ENCODE measurements around the gene REXO4.

REXO4 gene

GRCh38 chr9:133449760-133450159 lies 31.9 kb upstream of the REXO4 start:
- DNase-seq (ENCODE audit: low read depth): peak; percentile 83
- no peak overlapping the region for H3K4me3 ChIP-seq (ENCODE audit: low read length)
- peak; percentile 21 for TF ChIP-seq CTCF (IDR thresholded peaks at IDR 0.05; ENCODE audit: insufficient read depth, low read depth, low read length, missing control alignments)

DNA sequence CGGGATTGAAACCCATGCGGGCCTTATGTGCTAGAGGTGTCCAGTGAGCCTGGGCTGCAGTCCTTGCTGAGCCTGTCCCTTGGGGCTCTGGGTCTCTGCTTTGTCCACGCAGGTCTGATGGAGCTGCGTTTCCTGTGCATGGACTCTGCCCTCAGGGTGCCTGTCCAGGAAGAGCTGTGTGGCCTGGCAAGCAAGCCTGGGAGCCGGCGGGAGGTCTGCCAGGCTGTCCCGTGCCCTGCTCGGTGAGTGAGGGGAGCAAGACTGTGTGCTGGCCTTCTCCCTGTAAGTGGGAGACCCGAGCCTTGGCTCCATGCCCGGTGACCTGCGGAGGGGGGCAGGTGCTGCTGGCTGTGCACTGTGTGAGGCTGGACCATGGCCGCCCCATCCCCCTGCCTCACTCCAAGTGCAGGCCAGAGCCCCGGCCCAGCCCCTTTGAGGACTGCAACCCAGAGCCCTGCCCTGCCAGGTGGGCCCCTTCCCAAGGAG lies 30.7 kb upstream of the REXO4 start:
- no peak for DNase-seq (ENCODE audit: low read depth)
- no peak overlapping the region for H3K4me3 ChIP-seq (ENCODE audit: low read length)
- TF ChIP-seq CTCF (IDR thresholded peaks at IDR 0.05; ENCODE audit: insufficient read depth, low read depth, low read length, missing control alignments): no peak

DNA sequence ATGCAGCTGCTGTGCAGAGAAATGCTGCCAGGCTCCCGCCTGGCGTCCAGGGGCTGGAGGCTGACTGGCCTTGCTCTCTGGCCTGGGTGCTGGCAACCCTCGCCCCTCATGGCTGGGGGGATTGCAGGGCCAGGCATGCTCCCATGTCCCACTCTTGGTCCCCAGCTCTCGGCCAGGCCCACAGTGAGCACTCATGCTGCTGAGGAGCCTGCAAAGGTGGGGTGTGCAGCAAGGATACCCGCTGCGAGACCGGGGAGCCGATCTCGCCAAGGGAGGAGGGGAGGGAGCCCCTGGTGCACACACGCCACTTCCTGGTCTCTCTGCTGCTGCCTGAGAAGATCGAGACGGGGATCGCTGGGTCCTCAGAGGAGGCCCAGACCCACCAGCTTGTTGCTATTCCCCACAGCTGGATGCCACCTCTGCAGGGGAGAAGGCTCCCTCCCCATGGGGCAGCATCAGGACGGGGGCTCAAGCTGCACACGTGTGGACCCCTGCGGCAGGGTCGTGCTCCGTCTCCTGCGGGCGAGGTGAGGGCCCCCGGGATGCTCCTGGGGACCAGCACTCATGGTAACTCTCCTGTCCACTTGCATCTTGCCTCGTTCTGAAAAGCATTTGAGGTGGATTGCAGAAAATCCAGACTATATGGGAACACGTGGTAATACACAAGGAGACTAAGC lies 27.6 kb upstream of the REXO4 start:
- no peak overlapping the region for H3K4me3 ChIP-seq (ENCODE audit: low read length)
- no peak for TF ChIP-seq CTCF (IDR thresholded peaks at IDR 0.05; ENCODE audit: insufficient read depth, low read depth, low read length, missing control alignments)
- DNase-seq (ENCODE audit: low read depth): no peak

GRCh38 chr9:133443982-133444381 lies 26.2 kb upstream of the REXO4 start:
- DNase-seq (ENCODE audit: low read depth): peak; percentile 29
- H3K4me3 ChIP-seq (ENCODE audit: low read length): no peak overlapping the region
- TF ChIP-seq CTCF (IDR thresholded peaks at IDR 0.05; ENCODE audit: insufficient read depth, low read depth, low read length, missing control alignments): no peak

DNA sequence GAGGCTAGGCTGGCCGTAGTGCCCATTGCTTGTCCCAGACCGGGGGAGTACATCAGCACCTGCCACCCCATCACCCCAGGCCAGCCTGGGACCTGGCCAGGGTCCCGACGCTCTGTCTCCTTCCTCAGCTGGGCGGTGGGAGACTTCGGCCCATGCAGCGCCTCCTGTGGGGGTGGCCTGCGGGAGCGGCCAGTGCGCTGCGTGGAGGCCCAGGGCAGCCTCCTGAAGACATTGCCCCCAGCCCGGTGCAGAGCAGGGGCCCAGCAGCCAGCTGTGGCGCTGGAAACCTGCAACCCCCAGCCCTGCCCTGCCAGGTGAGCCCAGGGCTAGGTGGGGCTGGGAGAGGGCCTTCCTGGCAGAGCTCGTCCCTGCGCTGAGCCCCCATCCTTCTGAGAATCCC lies 25.4 kb upstream of the REXO4 start:
- no peak for TF ChIP-seq CTCF (IDR thresholded peaks at IDR 0.05; ENCODE audit: insufficient read depth, low read depth, low read length, missing control alignments)

GRCh38 chr9:133441571-133441970 lies 23.8 kb upstream of the REXO4 start:
- DNase-seq (ENCODE audit: low read depth): no peak
- no peak overlapping the region for H3K4me3 ChIP-seq (ENCODE audit: low read length)
- TF ChIP-seq CTCF (IDR thresholded peaks at IDR 0.05; ENCODE audit: insufficient read depth, low read depth, low read length, missing control alignments): no peak

More for the DNA sequence above, 25.4 kb upstream of the REXO4 start:
- no peak overlapping the region for H3K4me3 ChIP-seq (ENCODE audit: low read length)
- no peak for DNase-seq (ENCODE audit: low read depth)

GRCh38 chr9:133440874-133441273 lies 23.1 kb upstream of the REXO4 start:
- no peak for TF ChIP-seq CTCF (IDR thresholded peaks at IDR 0.05; ENCODE audit: insufficient read depth, low read depth, low read length, missing control alignments)
- peak; percentile 23 for DNase-seq (ENCODE audit: low read depth)
- H3K4me3 ChIP-seq (ENCODE audit: low read length): no peak overlapping the region

Measured in epithelial cell of esophagus (primary cell).